Measurements from ENCODE around the gene CPM. TPM values are rescaled to one million over a fixed set of nuclear protein-coding genes. Genes with fewer than 3 reads are reported as not detected.
"Not testable (repeated sequence)": the region's sequence is repeated elsewhere in the genome, so short reads cannot be mapped to it uniquely, and the experiment has no call there.

The CPM gene
- total RNA-seq, 1 donor from 2014 or later: 45.2 TPM

- no peak for ATAC-seq
- DNase-seq (ENCODE audit: low spot score): no peak
Observed at GRCh38 chr12:68855771-68856170, 77.2 kb downstream of the CPM start.

- ATAC-seq (no peak), DNase-seq (ENCODE audit: low spot score) (no peak)
Observed at GRCh38 chr12:68855111-68855510, 77.9 kb downstream of the CPM start.

DNA sequence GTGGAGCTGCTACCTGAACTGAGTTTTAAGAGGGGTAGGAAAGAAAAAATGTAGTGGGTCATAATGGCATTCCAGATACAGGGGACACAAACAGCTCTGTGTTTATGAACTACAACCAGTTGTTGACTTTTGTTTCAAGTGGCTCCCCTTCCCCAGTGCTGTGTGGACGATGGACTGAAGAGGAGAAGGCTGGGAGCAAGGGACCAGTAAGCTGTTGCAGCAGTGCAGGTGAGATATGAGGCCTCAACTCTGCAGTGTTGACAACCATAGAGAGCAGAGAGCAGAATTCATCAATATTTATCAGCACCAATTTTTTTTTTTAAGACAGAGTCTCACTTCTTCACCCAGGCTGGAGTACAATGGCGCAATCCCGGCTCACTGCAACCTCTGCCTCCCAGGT, 78.4 kb downstream of the CPM start:
- no peak for ATAC-seq

GRCh38 chr12:68854078-68854468, 78.9 kb downstream of the CPM start:
- DNase-seq (ENCODE audit: low spot score) (no peak), ATAC-seq (no peak)

More for the DNA sequence above, 78.4 kb downstream of the CPM start:
- no peak for DNase-seq (ENCODE audit: low spot score)

GRCh38 chr12:68853396-68854077, 79.4 kb downstream of the CPM start:
- ATAC-seq (no peak), DNase-seq (ENCODE audit: low spot score) (no peak)

DNA sequence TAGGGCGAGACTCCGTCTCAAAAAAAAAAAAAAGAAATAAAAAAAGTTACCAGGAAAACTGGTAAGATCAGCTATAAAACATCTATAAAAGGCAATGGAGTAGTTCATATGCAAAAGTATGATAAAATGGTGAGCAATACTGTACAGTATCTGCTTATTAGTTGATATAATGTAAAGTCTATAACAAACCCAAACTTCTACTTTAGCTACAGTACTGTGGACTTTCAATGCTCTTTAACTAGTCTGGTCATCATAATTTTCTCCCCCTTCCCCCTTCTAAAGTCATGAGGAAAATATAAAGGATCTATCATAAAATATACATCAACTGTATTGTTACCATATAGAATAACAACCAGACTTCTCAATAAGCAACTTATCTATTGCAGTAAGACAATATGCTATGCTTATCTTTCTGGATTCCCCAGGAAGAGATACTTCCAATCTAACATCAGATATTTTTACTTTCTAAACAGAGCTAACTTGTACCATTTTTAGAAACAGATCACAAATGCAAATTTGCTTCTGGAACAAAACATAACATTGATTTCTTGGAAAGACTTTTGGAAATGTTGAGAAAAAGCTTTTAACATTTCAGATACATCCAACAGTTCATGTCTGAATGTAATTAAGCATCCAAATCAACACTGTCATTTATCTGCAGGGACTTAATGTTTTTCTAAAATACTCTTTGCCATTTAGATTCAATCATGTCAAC, 81.2 kb downstream of the CPM start:
- ATAC-seq (no peak), DNase-seq (ENCODE audit: low spot score) (no peak)

DNA sequence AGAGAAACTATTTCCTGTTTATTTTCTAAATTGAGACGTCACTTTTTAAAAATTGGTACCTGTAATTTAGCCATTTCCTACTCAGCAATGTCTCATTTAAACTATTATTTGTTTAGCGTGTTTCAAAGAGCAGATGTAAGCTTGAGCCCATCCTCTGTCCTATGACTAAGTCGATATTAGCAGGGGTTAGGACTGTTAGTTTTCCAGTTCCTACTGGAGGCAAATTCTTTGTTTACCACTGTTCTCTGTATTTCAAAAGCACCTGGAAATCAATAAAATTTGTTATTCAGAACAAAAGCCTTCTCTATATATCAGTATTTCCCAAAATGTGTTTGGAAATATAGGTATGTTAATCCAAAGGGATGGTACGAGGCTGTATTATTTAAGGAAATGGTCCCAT, 82.6 kb downstream of the CPM start:
- DNase-seq (ENCODE audit: low spot score): no peak
- ATAC-seq: peak; percentile 78

DNA sequence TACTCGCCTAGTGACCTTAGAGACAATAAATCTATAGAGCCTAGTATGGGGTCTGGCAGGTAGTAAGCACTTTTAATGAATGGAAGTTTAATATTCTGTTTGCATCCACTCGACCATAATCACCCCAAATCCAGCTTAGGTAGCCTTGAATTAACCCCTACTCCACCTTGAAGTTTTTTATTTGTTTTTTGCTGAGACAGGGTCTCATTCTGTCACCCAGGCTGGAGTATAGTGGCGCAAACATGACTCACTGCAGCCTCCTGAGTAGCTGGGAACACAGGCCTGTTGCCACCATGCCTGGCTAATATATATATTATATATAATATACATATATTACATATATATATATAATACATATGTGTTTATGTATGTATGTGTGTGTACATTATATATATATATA, 86.2 kb downstream of the CPM start:
- ATAC-seq: no peak
- no peak for DNase-seq (ENCODE audit: low spot score)

DNA sequence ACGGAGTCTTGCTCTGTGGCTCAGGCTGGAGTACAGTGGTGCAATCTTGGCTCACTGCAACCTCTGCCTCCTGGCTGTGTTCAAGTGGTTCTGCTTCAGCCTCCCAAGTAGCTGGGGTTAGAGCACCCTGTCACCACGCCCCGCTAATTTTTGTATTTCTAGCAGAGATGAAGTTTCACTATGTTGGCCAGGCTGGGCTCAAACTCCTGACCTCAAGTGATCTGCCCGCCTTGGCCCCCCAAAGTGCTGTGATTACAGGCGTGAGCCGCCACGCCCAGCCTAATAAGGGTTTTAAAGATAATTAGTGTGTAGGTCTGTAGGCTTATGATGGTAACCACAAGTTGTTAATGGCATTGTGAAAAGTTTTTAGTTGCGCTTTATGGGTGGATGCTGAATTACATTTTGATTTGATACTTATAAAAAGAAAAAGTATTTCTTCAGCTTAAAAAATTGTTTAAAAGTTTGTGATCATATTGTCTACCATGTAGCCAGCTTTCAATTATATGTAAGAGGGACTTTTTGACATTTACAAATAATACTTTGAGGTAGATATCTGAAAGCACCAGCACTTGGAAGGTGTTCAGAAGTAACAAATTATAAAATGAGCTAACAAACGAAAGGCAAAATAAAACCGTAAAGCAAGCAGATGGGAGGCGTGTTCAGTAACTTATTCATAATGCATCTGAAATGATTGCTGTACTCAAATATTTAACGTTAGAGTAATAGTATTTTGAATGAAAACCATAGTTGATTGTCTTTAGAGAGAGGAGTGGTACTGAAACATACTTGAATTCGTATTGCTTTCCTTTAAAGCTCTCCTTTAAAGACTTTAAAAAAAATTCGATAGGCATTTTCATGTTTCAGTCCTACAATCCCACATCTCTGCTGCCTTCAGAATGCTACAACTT, 87.9 kb downstream of the CPM start:
- DNase-seq (ENCODE audit: low spot score): no peak
- no peak for ATAC-seq

DNA sequence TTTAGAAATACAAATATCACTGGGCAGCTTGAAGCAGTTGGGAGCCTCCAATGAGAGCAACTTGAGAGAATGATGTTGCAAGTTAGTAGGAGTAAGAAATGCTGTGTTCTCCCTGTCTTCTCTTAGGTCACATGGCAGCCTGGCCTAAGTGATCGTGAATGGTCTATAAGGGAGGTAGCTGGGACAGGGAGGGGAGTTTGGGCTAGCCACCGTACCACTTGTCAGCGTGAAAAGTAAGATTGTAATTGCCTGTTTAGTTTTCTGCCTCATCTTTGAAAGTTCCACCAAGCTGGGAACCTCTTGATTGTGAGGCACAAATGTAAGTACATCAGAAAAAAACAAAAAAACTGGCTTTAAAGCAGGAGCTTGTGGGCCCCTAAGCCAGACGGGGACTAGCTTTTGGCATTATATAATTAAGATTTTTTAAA, 88.6 kb downstream of the CPM start:
- peak; percentile 8 for ATAC-seq
- no peak for DNase-seq (ENCODE audit: low spot score)

GRCh38 chr12:68842784-68843567, 90.0 kb downstream of the CPM start:
- no peak for DNase-seq (ENCODE audit: low spot score)
- ATAC-seq: no peak

DNA sequence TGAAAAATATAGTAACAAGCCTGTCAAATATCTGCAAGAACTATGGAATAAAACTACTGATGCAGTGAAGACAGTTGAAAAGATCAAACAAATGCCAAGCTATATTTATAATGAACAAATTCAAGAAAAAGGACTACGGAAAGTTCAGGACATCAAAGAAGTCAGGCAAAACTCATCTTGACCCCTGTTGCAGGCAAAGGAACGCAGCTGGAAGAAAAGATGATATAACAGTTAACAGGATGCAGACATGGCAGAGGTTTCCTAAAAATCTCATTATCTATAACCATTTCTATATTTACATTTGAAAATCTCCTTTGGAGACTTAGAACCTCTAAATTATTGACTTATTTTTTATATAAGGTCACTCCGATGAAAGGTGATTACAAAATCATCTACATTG, 90.8 kb downstream of the CPM start:
- DNase-seq (ENCODE audit: low spot score) (no peak), ATAC-seq (no peak)

- DNase-seq (ENCODE audit: low spot score) (no peak), ATAC-seq (no peak)
Observed at GRCh38 chr12:68841717-68842116, 91.3 kb downstream of the CPM start.

DNA sequence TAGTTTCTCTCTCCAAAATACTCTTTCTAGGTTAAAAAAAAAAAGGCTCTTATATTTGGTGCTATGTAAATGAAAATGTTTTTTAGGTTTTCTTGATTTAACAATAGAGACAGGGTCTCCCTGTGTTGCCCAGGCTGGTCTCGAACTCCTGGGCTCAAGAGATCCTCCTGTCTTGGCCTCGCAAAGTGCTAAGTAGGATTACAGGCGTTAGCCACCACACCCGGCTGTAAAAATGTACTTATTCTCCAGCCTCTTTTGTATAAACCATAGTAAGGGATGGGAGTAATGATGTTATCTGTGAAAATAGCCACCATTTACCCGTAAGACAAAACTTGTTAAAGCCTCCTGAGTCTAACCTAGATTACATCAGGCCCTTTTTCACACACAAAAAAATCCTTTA, 91.8 kb downstream of the CPM start:
- not testable (repeated sequence) for ATAC-seq

GRCh38 chr12:68839183-68840147, 93.5 kb downstream of the CPM start:
- ATAC-seq (no peak), DNase-seq (ENCODE audit: low spot score) (no peak)

More for the DNA sequence above, 91.8 kb downstream of the CPM start:
- not testable (repeated sequence) for DNase-seq (ENCODE audit: low spot score)

DNA sequence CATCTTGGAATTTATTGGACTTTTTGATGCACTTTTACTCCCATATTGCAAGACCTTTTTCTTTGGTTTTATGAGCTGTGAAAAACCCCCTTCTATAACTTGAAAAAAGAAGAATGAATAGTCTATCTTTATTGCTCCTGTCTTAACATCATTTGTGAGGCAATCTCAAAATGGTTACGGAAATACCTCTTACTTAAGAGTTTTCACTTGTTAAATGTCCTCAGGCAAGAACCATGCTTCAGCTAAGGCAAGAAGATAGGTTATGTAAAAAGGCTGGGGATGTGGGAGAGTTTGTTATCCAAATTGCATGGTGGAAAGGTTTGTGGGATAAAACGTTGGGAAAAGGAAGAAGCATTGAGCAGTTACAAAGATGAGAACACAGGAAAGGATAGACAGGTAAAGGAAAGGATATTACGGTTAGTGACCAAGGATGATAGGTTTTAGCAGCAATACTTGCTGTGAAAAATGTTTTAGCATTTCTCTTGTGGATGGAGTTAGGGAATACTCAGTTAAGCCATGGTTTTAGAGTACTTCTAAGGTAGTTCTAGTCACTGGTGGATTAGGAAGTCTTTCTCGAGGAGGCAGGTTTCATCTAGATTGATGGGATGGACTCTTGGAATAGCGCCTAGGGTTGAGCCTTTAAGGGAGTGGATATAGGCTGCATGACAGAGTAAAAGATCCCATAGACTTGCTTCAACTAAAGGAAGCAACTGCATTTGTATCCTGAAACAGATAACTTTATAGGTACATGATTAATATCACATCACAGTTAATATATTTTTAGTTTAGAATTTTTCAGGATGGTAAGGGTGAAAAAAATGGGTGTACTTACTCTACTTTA, 94.7 kb downstream of the CPM start:
- ATAC-seq: no peak
- DNase-seq (ENCODE audit: low spot score): no peak

DNA sequence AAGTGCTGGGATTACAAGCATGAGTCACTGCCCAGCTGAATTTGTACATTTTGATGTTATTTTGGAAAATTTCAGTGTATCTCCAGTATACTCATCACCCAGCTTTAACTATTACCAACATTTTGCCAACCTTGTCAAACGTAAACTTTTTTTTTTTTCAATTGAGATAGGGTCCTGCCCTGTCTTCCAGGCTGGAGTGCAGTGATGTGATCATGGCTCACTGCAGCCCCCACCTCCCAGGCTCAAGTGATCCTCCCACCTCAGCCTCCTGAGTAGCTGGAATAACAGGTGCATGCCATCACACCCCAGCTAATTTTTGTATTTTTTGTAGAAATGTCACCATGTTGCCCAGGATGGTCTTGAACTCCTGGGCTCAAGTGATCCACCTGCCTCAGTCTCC, 95.8 kb downstream of the CPM start:
- ATAC-seq (no peak), DNase-seq (ENCODE audit: low spot score) (no peak)

GRCh38 chr12:68835333-68835908, 97.5 kb downstream of the CPM start:
- peak; percentile 67 for DNase-seq (ENCODE audit: low spot score)
- peak; percentile 91 for ATAC-seq

All from left lobe of liver (tissue), 2 donors.